ENCODE data around the gene TET3.

Gene TET3

DNA sequence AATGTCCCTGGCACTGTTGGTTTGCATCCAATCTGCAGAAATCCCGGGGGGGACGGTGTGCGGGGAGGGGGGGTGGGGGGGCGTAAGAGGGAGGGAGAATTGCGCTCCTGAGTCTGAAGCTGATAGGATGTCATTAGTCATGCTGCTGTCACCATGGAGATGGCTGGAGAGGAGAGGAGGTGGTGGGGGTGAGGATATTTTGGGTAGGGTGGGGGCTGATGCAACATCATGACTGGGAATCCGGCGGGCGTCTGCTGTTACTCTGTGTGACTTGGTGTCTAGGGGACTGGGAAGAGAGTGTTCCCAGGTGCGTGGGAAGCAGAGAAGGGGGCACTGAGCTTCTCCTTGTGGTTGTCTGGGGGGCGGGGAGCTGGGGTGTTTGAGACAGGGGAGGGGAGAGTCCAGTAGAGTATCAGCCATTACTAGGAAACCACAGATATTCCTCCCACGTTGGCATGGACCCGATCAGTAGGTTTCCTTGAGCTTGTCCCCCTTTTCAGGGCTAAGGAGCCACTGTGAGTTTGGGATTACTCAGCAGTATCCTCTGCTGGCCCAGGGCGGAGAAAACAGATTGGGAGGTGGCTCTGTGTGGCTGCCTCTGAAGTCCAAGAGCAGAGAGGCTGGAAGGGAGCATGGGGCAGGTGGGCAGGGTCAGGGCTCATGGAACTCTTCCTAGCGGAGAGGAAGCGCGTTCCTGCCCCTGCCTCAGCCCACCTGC is 18.9 kb downstream of the TET3 start:
- H3K4me1 Mint-ChIP-seq, result peaks cover 91% of the 10 kb centered on the region
- H3K4me3 Mint-ChIP-seq, result peak overlapping the region; percentile 62 to 87
- H3K27me3 Mint-ChIP-seq, result no peaks in the 10 kb centered on the region
- ATAC-seq (no peak), DNase-seq (no peak)
- H3K9me3 Mint-ChIP-seq, result no peaks in the 10 kb centered on the region
- peak overlapping the region; percentile 62 to 90 for H3K27ac Mint-ChIP-seq

DNA sequence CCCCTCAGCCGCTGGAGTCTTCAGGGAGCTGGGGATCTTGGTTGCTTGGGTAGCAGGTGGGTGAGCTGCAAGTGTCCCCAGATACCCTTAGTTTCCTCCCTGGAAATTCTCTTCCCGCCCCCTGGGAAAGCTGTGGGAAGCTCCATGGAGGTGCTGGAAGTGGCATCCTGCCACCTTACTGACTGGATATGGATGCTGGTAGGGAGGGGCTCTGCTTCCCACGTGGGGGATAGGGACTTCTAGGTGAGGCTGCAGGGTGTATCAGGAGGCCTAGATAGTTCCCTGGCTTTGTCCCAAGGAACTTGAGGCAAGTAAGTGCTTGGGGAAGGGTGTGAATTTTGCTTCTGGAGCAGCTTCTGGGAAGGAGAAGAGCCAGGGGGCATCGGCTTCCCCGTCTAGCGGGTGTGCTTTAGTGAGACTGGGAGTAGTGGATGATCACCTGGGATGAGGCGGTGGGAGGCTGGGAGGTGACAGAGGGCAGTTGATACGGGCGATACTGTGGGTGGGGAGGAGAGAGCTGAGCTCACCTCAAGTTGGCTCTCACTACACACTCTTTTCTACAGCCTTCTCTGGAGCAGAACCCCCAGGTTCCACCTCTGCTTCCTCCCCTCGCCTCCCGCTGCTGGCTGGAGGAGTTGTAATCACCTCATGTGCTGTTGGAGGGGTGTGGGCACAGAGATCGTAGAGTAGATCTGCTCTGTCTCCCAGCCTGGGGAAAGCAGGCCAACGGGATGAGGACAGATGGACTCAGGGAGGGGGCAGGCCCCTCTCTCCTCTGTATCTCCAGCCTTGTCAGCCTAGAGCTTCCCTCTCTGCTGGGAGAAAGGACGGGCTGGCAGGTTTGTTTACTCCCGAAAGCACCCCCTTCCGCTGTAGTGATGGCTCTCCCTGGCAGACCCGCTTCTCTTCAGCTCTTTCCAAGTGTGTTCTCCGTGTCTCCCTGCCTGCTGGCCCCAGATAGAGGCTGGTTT is 19.8 kb downstream of the TET3 start:
- Mint-ChIP-seq H3K27me3 (no peaks in the 10 kb centered on the region), H3K9me3 (no peaks in the 10 kb centered on the region), H3K4me3 (peak overlapping the region in 1 of 2 donors; percentile 69), H3K4me1 (peaks cover 89% of the 10 kb centered on the region), H3K27ac (peak overlapping the region in 1 of 2 donors; percentile 82)
- ATAC-seq (no peak), DNase-seq (no peak)

DNA sequence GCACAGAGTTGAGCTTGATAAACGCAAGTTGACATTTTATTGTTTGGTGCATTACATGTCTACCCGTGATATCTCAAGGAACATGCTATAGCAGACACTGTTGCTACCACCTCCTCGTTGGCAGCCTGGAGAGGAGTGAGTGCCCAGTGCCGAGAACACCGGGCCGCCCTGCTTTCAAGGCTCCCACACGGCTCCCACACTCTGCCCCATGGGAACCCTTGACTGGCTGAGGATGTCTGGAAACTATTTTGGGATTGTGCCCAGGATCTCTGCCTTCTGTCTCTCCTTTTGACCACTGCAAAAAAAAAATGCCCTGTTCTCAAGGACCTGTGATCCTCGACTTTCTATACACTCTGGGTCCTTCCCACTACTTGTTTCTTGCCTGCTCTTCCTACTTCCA is 21.1 kb downstream of the TET3 start:
- ATAC-seq (no peak), DNase-seq (no peak)
- Mint-ChIP-seq H3K27me3 (no peaks in the 10 kb centered on the region), H3K4me1 (peaks cover 89% of the 10 kb centered on the region), H3K27ac (no peak overlapping the region), H3K4me3 (no peak overlapping the region), H3K9me3 (no peaks in the 10 kb centered on the region)

DNA sequence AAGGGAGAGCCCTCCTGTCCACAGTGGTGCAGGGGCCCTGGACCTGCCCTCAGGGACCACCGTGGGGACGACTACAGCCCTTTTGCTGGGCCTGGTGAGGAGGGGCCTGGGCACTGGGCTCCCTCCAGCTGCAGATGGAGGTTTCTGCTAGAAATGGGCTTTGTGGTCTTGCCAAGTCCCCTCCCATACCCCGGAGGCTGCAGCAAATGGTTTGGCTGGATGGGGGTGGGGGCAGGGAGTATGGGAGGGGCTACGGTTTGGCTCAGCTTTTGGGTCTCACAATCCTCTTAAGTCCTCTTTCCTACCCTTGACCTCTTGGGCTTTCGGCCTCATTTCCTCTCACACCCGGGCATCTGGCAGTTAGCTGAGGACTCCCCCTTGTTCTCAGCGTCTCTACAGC is 21.7 kb downstream of the TET3 start:
- Mint-ChIP-seq H3K4me1 (peaks cover 83% of the 10 kb centered on the region), H3K27ac (no peak overlapping the region), H3K4me3 (no peak overlapping the region), H3K9me3 (no peaks in the 10 kb centered on the region), H3K27me3 (no peaks in the 10 kb centered on the region)
- ATAC-seq (no peak), DNase-seq (no peak)

DNA sequence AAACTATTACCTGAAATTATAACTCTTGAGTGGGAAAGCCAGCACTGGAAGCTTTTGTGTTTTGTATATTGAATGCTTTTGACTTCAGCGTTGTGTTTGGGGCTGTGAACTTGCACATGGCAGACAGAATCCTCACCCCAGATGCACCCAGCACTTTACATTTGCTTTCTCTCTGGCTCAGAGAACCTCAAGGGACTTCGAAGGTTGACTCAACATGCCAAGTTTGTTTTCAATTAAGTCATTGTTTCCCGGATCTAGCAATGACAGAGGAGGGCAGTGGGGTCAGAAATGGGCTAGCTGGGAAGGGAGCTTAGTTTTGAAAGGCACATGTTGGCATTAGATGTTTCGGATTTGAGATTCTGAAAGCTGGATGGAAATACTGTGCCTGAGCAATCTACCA is 22.4 kb downstream of the TET3 start:
- Mint-ChIP-seq H3K4me1 (peaks cover 78% of the 10 kb centered on the region), H3K9me3 (no peaks in the 10 kb centered on the region), H3K27ac (no peak overlapping the region), H3K4me3 (no peak overlapping the region), H3K27me3 (no peaks in the 10 kb centered on the region)
- ATAC-seq (no peak), DNase-seq (no peak)

DNA sequence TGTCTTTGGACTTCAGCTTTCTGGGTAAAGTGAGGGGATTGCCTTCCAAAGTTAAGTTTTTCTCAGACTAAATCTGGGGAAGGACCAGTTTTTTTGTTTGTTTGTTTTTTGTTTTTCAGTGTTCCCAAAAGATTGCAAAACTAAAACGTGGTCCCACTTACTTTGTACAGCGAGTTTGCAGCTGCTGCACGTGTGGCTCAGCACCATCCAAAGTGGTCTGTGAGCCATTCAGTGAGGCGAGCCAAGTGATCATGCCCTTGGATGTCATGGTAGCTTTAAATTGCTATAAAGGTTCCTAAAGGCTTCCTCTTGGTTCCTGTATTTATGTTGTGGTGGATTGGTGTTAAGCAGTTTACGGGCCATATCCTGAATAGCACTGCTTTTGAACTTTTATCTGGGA is 23.0 kb downstream of the TET3 start:
- Mint-ChIP-seq H3K4me1 (peaks cover 82% of the 10 kb centered on the region), H3K27me3 (no peaks in the 10 kb centered on the region), H3K9me3 (no peaks in the 10 kb centered on the region), H3K27ac (no peak overlapping the region), H3K4me3 (no peak overlapping the region)
- DNase-seq, result no peak
- ATAC-seq, result no peak

DNA sequence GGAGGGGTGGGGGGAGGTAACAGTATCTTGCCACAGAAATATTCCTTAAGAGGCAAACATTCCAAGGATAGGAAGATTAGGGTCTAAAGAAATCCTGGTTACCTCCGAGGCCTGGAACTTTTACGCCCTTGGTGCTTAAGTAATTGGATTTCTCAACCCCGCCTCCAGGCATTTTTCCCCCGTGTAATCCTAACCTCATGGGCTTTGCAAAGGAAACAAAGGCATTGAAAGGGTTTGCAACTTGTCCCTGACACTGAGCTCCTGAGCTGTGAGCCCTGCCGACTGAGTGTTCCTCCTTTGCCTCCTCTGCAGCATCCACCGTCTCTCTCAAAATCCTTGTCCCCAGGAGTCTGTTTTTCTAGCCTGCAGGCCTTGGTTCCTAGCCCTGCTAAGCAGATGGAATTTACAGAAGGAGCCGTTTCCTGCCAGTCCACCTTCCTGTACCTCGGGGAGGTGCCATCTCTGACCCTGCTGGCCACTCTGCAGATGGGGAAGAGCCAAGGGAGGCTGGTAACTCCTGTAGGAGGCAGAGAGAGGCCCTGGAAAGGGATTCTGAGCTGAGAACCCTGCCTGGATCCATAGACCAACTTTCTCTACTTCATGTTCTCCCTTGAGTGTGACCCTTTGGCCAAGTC is 24.2 kb downstream of the TET3 start:
- peaks cover 73% of the 10 kb centered on the region for H3K4me1 Mint-ChIP-seq
- no peak overlapping the region for H3K4me3 Mint-ChIP-seq
- H3K27ac Mint-ChIP-seq, result no peak overlapping the region

DNA sequence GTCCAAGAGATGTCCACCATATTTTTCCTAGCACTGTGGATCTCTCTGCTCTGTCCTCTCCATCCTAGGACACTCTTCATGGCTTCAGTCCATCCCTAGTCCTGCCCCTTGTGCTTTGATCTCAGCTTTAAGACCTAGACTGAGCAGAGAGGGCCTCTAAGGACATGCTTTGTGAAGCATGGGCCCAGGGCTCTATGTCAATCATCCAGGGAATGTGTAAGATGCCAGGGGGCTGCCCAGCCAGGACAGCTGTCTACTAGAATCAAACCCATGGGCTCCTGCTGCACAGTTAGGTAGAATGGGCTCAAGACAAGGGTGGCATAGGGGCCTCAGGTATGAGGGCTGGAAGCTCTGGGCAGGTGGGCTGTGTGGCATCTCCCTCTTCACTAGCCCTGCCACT is 24.9 kb downstream of the TET3 start:
- H3K27me3 Mint-ChIP-seq, result no peaks in the 10 kb centered on the region
- ATAC-seq, result no peak
- peak overlapping the region in 1 of 2 donors; percentile 37 for H3K27ac Mint-ChIP-seq
- no peaks in the 10 kb centered on the region for H3K9me3 Mint-ChIP-seq
- DNase-seq, result no peak
- peaks cover 71% of the 10 kb centered on the region for H3K4me1 Mint-ChIP-seq
- H3K4me3 Mint-ChIP-seq, result no peak overlapping the region

More for the DNA sequence above, 24.2 kb downstream of the TET3 start:
- ATAC-seq (no peak), DNase-seq (no peak)
- Mint-ChIP-seq H3K9me3 (no peaks in the 10 kb centered on the region), H3K27me3 (no peaks in the 10 kb centered on the region)

DNA sequence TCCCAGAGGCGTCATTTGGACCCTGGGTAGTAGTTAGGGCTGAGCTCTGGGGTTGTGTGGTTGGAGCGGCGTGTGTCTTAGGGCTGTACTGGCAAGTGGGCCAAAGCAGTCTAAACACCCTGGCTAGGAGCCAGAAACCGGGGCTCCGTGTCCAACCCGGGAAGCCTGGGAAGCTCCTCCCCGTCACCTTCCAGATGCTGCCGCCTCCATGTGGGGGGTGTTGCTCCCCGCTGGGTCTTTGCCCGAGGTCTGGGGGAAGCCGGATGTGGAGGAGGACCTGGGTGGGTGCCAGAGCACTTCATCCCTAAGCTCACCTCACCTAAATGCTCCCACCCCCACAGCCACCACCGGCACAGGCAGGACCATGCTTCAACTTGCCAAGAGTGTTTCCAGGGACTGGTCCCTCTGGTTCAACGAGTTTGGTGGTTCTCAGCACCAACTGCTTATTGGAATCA is 25.4 kb downstream of the TET3 start:
- H3K9me3 Mint-ChIP-seq, result no peaks in the 10 kb centered on the region
- DNase-seq, result no peak
- H3K4me1 Mint-ChIP-seq, result peaks cover 66% of the 10 kb centered on the region
- H3K4me3 Mint-ChIP-seq, result no peak overlapping the region
- ATAC-seq, result no peak
- peak overlapping the region in 1 of 2 donors; percentile 16 for H3K27ac Mint-ChIP-seq
- H3K27me3 Mint-ChIP-seq, result no peaks in the 10 kb centered on the region

DNA sequence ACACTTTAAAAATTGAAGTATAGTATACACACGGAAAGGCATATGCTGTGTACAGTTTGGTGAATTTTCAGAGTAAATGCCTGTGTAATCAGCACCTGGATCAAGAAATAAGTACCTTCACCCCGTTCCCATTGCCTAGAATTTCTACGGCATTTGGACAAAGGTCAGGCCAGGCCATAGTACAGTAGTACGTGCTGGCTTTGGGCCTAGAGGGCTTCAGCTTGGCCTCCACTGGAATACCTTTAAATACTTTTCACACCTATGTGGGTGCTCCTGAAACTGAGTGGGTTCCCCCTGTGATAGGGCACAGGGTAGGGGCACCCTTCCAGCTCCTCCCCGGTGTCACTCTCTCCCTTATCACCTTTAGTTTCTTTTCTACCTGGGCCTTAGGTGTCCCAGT is 26.5 kb downstream of the TET3 start:
- H3K4me1 Mint-ChIP-seq, result peaks cover 56% of the 10 kb centered on the region
- DNase-seq, result no peak
- H3K27me3 Mint-ChIP-seq, result no peaks in the 10 kb centered on the region
- no peak overlapping the region for H3K27ac Mint-ChIP-seq
- no peak for ATAC-seq
- no peaks in the 10 kb centered on the region for H3K9me3 Mint-ChIP-seq
- H3K4me3 Mint-ChIP-seq, result no peak overlapping the region

DNA sequence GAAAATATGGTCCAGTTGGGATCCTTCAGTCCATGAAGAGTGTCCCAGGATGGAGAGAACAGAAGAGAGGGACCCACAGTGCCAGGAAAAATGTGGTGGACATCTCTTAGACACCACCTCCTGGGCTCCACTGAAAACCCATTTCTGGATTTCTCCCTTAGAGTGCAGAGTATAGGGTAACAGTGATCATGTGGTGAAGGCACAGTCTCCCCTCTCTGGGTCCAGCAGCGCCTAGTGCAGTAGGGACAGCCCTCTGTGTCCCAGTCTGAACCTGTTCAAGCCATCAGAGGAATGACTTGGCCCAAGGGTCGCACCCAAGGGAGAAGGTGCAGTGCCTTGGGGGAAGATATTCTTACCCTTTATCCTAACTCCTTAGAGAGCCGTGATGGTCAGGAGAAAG is 30.1 kb downstream of the TET3 start:
- Mint-ChIP-seq H3K4me3 (no peak overlapping the region), H3K27me3 (no peaks in the 10 kb centered on the region), H3K9me3 (no peaks in the 10 kb centered on the region), H3K4me1 (peaks cover 53% of the 10 kb centered on the region), H3K27ac (no peak overlapping the region)
- DNase-seq, result no peak
- no peak for ATAC-seq

DNA sequence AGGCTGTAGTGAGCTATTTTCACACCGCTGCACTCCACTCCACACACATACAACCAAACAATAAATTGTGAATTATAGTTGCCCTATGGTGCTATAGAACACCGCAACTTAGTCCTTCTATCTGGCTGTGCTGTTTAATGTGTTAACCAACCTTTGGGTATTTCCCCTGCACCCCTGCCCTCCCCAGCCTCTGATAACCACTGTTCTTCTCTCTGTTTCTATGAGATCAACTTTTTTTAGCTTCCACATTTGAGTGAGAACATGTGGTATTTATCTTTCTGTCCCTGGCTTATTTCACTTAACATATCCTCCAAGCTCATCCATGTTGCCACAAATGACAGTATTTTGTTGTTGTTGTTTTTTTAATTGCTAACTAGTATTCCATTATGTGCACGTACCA is 32.5 kb downstream of the TET3 start:
- H3K4me1 Mint-ChIP-seq, result peaks cover 65% of the 10 kb centered on the region
- H3K27ac Mint-ChIP-seq, result no peak overlapping the region
- H3K9me3 Mint-ChIP-seq, result no peaks in the 10 kb centered on the region
- no peaks in the 10 kb centered on the region for H3K27me3 Mint-ChIP-seq
- peak; percentile 96 for ATAC-seq
- H3K4me3 Mint-ChIP-seq, result peak overlapping the region in 1 of 2 donors; percentile 6
- DNase-seq, result no peak

DNA sequence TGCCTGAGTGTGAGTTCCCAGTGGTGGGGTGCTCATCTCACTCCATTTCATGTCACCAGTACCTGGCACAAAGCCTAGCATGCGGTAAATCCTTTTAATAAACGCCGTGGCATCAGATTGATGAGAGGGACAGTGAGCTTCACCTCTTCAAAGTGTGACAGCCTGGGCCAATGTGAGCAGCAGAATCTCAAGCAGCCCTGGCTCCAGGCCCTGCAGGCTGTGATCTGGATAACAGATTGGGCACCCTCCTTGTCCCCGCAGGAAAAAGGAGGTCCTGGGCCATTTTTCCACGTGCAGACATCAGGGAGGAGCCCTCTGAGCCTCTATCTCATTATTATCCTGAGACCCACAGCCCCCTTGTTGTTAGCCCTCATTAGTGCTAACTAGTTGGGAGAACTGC is 34.8 kb downstream of the TET3 start:
- Mint-ChIP-seq H3K27ac (no peak overlapping the region), H3K9me3 (no peaks in the 10 kb centered on the region), H3K4me3 (no peak overlapping the region), H3K27me3 (no peaks in the 10 kb centered on the region), H3K4me1 (peaks cover 69% of the 10 kb centered on the region)
- DNase-seq, result no peak
- no peak for ATAC-seq

DNA sequence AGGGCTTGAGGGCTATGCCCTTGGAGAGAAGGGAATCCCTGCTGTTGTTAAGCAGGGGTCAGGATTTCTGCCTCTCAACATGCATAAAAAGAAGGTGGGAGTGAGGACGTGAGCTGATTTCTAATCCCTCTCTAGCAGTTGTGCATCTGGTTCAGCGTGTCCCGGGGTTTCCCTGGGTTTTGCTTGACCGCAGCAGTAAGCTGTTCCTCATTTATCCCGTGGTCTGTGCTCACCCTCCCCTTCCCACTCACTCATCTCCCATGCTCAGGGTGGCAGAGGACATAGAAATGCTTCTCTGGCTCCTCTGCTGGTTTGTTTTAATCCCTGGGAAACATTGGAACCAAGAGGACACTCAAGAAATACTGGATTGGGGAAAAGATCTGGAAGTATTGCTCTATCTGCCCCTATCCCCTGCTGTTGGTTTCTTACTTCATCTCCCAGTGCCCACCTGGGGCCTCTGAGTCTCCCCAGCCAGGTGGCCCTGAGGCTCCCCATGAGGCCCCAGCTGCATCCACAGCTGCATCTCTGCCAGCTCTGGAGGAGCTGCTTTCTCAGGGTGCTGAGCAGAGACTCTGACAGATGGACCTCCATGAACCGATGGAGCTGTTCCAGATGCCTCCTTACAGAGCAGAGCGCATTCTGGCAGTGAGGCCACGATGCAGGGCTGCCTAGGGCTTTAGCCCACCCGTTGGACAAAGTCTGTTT is 36.1 kb downstream of the TET3 start:
- Mint-ChIP-seq H3K4me1 (peaks cover 81% of the 10 kb centered on the region), H3K27me3 (no peaks in the 10 kb centered on the region), H3K9me3 (no peaks in the 10 kb centered on the region), H3K4me3 (peak overlapping the region in 1 of 2 donors; percentile 41), H3K27ac (peak overlapping the region; percentile 1 to 88)
- no peak for ATAC-seq
- no peak for DNase-seq

DNA sequence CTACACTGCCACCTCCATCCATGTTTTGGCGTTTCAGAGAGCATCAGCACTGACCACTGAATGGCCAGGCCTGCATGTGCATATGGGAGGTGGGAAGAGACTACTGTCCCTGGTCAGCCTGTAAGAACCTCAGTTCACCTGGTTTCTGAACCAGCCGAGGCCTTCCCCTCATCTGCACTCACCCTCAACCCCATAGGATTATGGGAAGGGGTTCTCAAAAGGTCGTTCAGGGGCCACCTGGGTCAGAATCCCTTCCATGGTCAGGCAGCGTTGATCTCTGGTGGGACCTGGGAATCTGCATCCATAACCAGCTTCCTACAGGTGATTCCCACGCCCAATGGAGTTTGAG is 36.7 kb downstream of the TET3 start:
- Mint-ChIP-seq H3K27me3 (no peaks in the 10 kb centered on the region), H3K4me1 (peaks cover 86% of the 10 kb centered on the region), H3K9me3 (no peaks in the 10 kb centered on the region), H3K4me3 (peak overlapping the region in 1 of 2 donors; percentile 41), H3K27ac (no peak overlapping the region)
- ATAC-seq (no peak), DNase-seq (no peak)

Measured in stimulated activated naive CD8-positive, alpha-beta T cell treated with anti-CD3 and anti-CD28 coated beads, Interleukin-15, amount 100 ng/mL, for 72 hours (primary cell).